GM21737 (cell line): ENCODE measurements around the gene EFHC2.
"Not testable (repeated sequence)": the region's sequence is repeated elsewhere in the genome, so short reads cannot be mapped to it uniquely, and the experiment has no call there.

Source experiments
- ATAC-seq: cut with Tn5 transposase; IDR thresholded peaks from one replicate; pipeline ENCODE4 v1.9.1; 2021; ENCODE audit warnings: mild to moderate bottlenecking, moderate library complexity; ENCODE audit not compliant: unreplicated experiment

EFHC2 gene

GRCh38 chrX:44234541-44234940, 108.9 kb downstream of the EFHC2 start:
- no peak for ATAC-seq

DNA sequence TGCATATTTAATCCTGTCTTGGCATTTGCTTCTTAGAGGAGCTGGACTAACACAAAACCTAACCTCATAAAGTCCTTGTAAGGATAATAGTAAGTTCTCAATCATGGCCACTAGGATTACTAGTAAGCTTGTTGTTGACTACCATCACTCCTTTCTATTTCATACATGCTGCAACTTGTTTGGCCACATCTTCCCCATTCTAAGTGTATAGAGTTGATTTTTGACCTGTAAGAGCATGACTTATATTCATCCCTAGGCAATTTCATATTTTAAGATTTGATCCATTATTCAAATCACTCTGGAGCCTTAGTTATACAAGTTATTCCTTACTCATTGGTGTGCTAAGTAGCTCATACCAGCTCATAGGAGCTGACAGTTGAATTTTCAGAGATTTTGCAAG, 109.4 kb downstream of the EFHC2 start:
- ATAC-seq: no peak

- no peak for ATAC-seq
These were observed 111.4 kb downstream of the EFHC2 start for GRCh38 chrX:44232081-44232480.

DNA sequence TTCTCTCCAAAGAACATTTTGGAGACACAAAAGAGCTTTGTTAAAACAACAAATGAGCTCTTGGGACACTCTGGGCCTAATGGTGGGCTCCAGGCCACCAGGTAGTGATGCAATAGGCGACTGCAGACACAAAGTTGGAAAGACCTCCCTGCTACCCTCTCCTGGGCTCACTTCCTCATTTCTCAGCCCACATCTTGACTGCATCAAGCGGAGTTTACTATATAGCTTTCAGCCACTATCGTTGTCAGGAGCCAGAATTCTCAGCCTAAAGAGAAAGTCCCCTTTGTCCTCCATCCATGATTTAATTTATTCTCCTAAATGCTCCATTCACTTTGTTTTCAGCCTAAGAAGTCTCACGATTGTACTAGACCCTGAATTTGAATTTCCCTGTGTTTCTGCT, 114.9 kb downstream of the EFHC2 start:
- no peak for ATAC-seq

- ATAC-seq: no peak
These were observed 115.5 kb downstream of the EFHC2 start for GRCh38 chrX:44227991-44228390.

DNA sequence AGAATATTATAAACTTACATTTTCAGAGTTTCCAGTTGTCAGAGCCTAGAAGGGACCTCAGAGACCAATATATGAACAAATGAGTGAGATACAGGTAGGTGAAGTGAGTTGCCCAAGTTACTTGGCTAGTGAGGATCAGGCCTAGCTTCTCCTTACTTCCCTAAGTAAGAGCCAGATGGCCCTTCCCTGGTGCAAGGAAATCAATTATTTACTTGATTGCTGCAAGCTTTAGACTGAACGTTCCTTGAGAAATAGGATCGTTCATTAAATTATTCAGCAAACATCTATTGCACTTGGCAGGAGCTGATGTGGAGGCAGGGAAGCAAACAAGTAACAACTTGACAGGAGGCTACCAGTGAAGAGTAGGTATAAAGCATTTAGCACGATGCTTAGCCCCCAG, 117.8 kb downstream of the EFHC2 start:
- ATAC-seq: no peak

DNA sequence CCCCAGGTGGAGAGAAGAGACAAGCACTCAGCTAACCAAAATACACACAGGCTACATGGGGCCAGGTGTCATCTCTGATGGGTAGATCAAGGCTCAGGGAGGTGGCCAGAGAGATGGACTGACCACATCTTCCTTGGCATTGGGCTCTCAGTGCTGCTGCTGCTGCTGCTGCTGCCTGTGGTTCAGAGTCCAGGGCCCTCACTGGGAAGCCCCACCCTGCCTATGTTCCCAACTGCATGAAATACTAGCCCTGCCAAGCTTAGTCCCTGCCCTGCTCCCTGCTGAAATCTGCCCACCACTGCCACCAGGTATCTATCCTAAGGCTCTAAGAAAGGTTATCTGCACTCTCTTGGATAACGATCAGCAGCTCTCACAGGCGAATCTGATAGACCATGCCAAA, 118.7 kb downstream of the EFHC2 start:
- no peak for ATAC-seq

GRCh38 chrX:44223150-44223549, 120.3 kb downstream of the EFHC2 start:
- ATAC-seq: no peak

DNA sequence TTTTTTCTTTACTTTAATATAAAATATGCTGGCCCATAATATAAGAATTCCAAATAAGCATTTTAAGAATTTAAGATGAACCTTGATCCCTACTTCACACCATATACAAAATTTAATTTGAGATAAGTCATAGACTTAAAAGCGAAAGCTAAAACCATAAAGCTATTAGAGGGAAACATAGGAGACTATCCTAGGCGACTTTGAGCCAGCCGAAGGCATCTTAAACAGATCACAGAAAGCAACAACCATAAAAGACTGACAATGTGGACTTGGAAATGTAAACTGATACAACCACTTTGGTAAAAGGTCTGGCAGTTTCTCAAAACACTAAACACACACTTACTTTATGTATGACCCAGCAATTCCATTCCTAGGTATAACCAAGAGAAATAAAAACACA, 125.0 kb downstream of the EFHC2 start:
- no peak for ATAC-seq

GRCh38 chrX:44216171-44216570, 127.3 kb downstream of the EFHC2 start:
- ATAC-seq: no peak

- no peak for ATAC-seq
These were observed 139.7 kb downstream of the EFHC2 start for GRCh38 chrX:44203791-44204190.

- ATAC-seq: no peak
These were observed 140.9 kb downstream of the EFHC2 start for GRCh38 chrX:44202596-44202995.

GRCh38 chrX:44189116-44189515, 154.4 kb downstream of the EFHC2 start:
- no peak for ATAC-seq

DNA sequence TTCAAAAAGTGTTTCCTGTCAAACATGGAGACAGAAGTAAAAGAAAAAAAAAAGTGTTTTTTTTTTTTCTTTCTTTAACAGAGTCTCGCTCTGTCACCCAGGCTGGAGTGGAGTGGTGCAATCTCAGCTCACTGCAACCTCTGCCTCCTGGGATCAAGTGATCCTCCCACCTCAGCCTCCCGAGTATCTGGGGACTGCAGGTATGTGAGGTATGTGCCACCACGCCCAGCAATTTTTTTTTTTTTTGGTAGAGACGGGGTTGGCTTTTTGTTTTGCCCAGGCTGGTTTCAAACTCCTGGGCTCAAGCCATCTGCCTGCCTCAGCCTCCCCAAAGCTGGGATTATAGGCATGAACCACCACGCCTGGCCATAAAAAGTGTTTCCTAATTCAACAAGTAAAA, 155.6 kb downstream of the EFHC2 start:
- ATAC-seq: not testable (repeated sequence)

GRCh38 chrX:44183329-44183728, 160.1 kb downstream of the EFHC2 start:
- no peak for ATAC-seq

GRCh38 chrX:44178274-44179053, 165.0 kb downstream of the EFHC2 start:
- no peak for ATAC-seq

GRCh38 chrX:44175455-44175854, 168.0 kb downstream of the EFHC2 start:
- no peak for ATAC-seq

- no peak for ATAC-seq
These were observed 169.4 kb downstream of the EFHC2 start for GRCh38 chrX:44174061-44174460.

GRCh38 chrX:44173219-44173618, 170.3 kb downstream of the EFHC2 start:
- ATAC-seq: no peak

DNA sequence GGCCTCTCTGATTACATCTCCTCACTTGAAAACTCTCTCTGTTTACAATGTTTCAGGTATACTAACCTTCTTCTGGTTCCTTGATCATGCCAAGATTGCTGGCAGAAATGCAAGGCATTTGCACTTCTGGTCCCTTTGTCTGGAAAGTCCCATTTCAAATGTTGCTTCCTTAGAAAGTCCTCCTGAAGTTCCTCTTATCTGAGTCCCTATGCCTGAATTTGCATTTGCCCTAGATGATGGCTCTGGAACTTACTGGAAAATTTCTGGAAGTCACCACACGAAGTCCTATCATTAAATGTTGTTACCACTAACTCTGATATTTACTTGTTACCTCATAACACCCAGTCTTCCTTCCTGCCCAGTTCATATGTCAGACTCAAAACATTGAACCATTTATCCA, 176.4 kb downstream of the EFHC2 start:
- no peak for ATAC-seq

DNA sequence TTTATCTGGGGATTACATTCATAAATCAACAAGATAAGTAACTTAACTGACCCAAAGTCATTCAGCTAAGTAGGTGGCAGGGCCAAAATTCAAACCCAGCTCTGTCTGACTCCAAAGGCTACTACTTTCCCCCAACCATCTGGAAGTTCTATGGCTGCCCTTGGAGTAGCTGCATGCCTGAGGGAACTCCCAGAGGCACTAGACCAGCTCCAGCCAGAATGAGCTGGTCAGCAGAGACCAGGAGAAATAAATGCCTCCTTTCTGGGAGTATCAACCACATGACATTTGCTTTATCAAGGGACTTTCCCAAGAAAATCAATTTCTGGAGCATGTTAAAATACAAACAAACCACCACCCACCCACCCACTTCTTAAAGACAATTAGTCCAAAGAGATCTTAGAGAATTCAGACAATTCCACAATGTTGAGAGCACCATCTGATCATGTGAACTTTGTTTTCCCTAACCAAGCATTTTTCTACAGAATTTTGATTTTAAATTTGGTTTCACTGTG, 180.5 kb downstream of the EFHC2 start:
- ATAC-seq: no peak

- no peak for ATAC-seq
These were observed 185.6 kb downstream of the EFHC2 start for GRCh38 chrX:44157858-44158257.

DNA sequence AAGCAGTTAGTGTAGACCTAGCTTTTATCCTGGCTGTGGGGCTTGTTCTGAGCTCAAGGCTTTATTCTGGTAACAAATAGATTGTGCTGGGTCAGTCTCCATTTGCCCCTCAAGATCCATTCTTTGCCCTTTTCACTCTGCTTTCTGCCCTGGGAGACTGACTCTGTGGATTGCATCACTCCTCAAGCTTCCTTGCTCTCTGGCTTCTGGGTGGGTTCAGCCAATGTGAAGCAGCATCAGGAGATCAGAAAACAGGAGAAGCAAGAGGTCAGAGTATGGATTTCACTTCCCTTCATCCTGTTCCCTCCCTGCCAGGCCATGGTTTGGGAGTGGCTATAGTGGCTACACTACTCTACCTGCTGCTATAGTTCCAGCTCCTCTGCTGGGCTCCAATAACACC, 186.2 kb downstream of the EFHC2 start:
- no peak for ATAC-seq
